Astrocyte (in vitro differentiated cells and primary cell): ENCODE results near the gene GZMM. TPM values are rescaled to one million over a fixed set of nuclear protein-coding genes. Genes with fewer than 3 reads are reported as not detected.
A peak's percentile ranks its signal among the peaks of the same experiment; 100 is the strongest.

Experiments
- DNase-seq: peaks from one replicate; pipeline ENCODE4 v3.0.0-alpha.2; 2010; ENCODE audit warnings: low read depth
- FAIRE-seq: peaks from 2 replicates; lab custom pipeline; 2011; peaks lifted over from hg19 to GRCh38; lab: Jason Lieb, UNC
- H2AFZ ChIP-seq: 2 replicates; pipeline ENCODE4 v1.6.0; 2012; ENCODE audit warnings: low read depth, low read length, inconsistent platforms
- H3K27ac ChIP-seq: 2 replicates; pipeline ENCODE4 v1.5.1; 2011; ENCODE audit warnings: low read depth, low read length, inconsistent platforms
- H3K27me3 ChIP-seq: 2 replicates; pipeline ENCODE4 v1.6.0; 2011; ENCODE audit warnings: low read length, inconsistent platforms; ENCODE audit not compliant: insufficient read depth
- H3K36me3 ChIP-seq: 2 replicates; pipeline ENCODE4 v1.5.1; 2011; ENCODE audit warnings: low read length, inconsistent platforms; ENCODE audit not compliant: insufficient read depth
- H3K4me1 ChIP-seq: 2 replicates; pipeline ENCODE4 v1.5.1; 2011; ENCODE audit warnings: low read length, inconsistent platforms; ENCODE audit not compliant: insufficient read depth
- H3K4me2 ChIP-seq: 2 replicates; pipeline ENCODE4 v1.6.0; 2012; ENCODE audit warnings: low read length, inconsistent platforms
- H3K4me3 ChIP-seq: 2 replicates; pipeline ENCODE4 v1.5.1; 2011; ENCODE audit warnings: low read depth, mild to moderate bottlenecking, low read length, inconsistent platforms; ENCODE audit not compliant: insufficient read depth
- H3K79me2 ChIP-seq: 2 replicates; pipeline ENCODE4 v1.6.0; 2012; ENCODE audit warnings: mild to moderate bottlenecking, low read length, inconsistent platforms; ENCODE audit not compliant: insufficient read depth
- H3K9ac ChIP-seq: 2 replicates; pipeline ENCODE4 v1.6.0; 2012; ENCODE audit warnings: mild to moderate bottlenecking, low read length, inconsistent platforms
- H3K9me3 ChIP-seq: 2 replicates; pipeline ENCODE4 v1.5.1; 2012; ENCODE audit warnings: low read depth, mild to moderate bottlenecking, low read length, inconsistent platforms; ENCODE audit not compliant: insufficient read depth
- H4K20me1 ChIP-seq: 2 replicates; pipeline ENCODE4 v1.6.0; 2012; ENCODE audit warnings: low read length, inconsistent platforms; ENCODE audit not compliant: insufficient read depth
- H3K27ac Mint-ChIP-seq: one replicate; pipeline ENCODE4 v1.8.0; 2021; ENCODE audit warnings: mild to moderate bottlenecking, mixed read lengths; ENCODE audit not compliant: unreplicated experiment
- H3K27me3 Mint-ChIP-seq: one replicate; pipeline ENCODE4 v1.8.0; 2021; ENCODE audit warnings: low read depth, mixed read lengths; ENCODE audit not compliant: unreplicated experiment
- H3K36me3 Mint-ChIP-seq: one replicate; pipeline ENCODE4 v1.8.0; 2021; ENCODE audit warnings: low read depth, mixed read lengths; ENCODE audit not compliant: unreplicated experiment
- H3K4me1 Mint-ChIP-seq: one replicate; pipeline ENCODE4 v1.8.0; 2021; ENCODE audit warnings: low read depth, mixed read lengths; ENCODE audit not compliant: unreplicated experiment
- H3K4me3 Mint-ChIP-seq: one replicate; pipeline ENCODE4 v1.8.0; 2021; ENCODE audit warnings: mild to moderate bottlenecking, moderate library complexity, mixed read lengths; ENCODE audit not compliant: unreplicated experiment
- H3K9me3 Mint-ChIP-seq: one replicate; pipeline ENCODE4 v1.8.0; 2021; ENCODE audit warnings: mild to moderate bottlenecking, mixed read lengths; ENCODE audit not compliant: unreplicated experiment
- CTCF ChIP-seq: IDR thresholded peaks from 2 replicates; pipeline ENCODE4 v1.5.1; 2011; ENCODE audit warnings: low read depth, mild to moderate bottlenecking, inconsistent platforms, low read length, moderate library complexity; ENCODE audit not compliant: insufficient read depth
- EZH2 ChIP-seq: IDR thresholded peaks from 2 replicates; pipeline ENCODE4 v1.6.1; 2012; ENCODE audit warnings: mild to moderate bottlenecking, low read length, inconsistent platforms; ENCODE audit not compliant: insufficient read depth
- total RNA-seq: library from RNA; stranded (reverse); gene quantifications from 2 replicates; pipeline ENCODE4 v1.2.1, GENCODE V29; 2021

GZMM gene
- total RNA-seq, 1 donor from 2014 or later: 0.70 TPM

GRCh38 chr19:589693-590395, 46.0 kb downstream of the GZMM start, which contains the start of gene HCN2:
Gene HCN2 (plus strand): TSS chr19:589881. CDS start chr19:589946, 65 bp downstream.
- Histone ChIP-seq H3K36me3 (no peaks in the 10 kb centered on the region), H3K4me3 (no peak within 1 kb of the TSS), H3K4me1 (peaks cover 27% of the 10 kb centered on the region), H3K4me2 (peak within 1 kb of the TSS; percentile 76), H3K27me3 (no peaks in the 10 kb centered on the region), H3K27ac (no peak within 1 kb of the TSS), H3K79me2 (no peaks in the 10 kb centered on the region), H3K9ac (no peak within 1 kb of the TSS), H2AFZ (no peak within 1 kb of the TSS), H4K20me1 (peaks cover 54% of the 10 kb centered on the region), H3K9me3 (no peaks in the 10 kb centered on the region)
- Mint-ChIP-seq H3K27me3 (peaks cover 26% of the 10 kb centered on the region), H3K4me3 (peak within 1 kb of the TSS; percentile 57), H3K4me1 (peaks cover 7% of the 10 kb centered on the region), H3K36me3 (no peaks in the 10 kb centered on the region), H3K9me3 (no peaks in the 10 kb centered on the region), H3K27ac (no peak within 1 kb of the TSS)
- FAIRE-seq (no peak), DNase-seq (no peak)
- TF ChIP-seq EZH2: no peak
- TF ChIP-seq CTCF: no peak

- Mint-ChIP-seq H3K36me3 (no peaks in the 10 kb centered on the region), H3K4me3 (no peak overlapping the region), H3K9me3 (no peaks in the 10 kb centered on the region), H3K27ac (no peak overlapping the region), H3K27me3 (peaks cover 28% of the 10 kb centered on the region), H3K4me1 (peaks cover 7% of the 10 kb centered on the region)
- Histone ChIP-seq H3K79me2 (no peaks in the 10 kb centered on the region), H3K4me3 (no peak overlapping the region), H3K9ac (no peak overlapping the region), H4K20me1 (peaks cover 55% of the 10 kb centered on the region), H3K27ac (no peak overlapping the region), H2AFZ (no peak overlapping the region), H3K9me3 (no peaks in the 10 kb centered on the region), H3K4me1 (peaks cover 27% of the 10 kb centered on the region), H3K27me3 (no peaks in the 10 kb centered on the region), H3K4me2 (peak overlapping the region; percentile 76), H3K36me3 (no peaks in the 10 kb centered on the region)
- TF ChIP-seq EZH2 (no peak), CTCF (no peak)
- DNase-seq: no peak
- no peak for FAIRE-seq
Observed at GRCh38 chr19:590396-590745, 46.5 kb downstream of the GZMM start.

GRCh38 chr19:590750-591098, 46.9 kb downstream of the GZMM start:
- Histone ChIP-seq H3K4me2 (peak overlapping the region; percentile 76), H3K4me1 (peaks cover 25% of the 10 kb centered on the region), H3K9me3 (no peaks in the 10 kb centered on the region), H3K27ac (no peak overlapping the region), H3K36me3 (no peaks in the 10 kb centered on the region), H2AFZ (no peak overlapping the region), H3K27me3 (no peaks in the 10 kb centered on the region), H3K9ac (no peak overlapping the region), H4K20me1 (peaks cover 55% of the 10 kb centered on the region), H3K4me3 (no peak overlapping the region), H3K79me2 (no peaks in the 10 kb centered on the region)
- Mint-ChIP-seq H3K36me3 (no peaks in the 10 kb centered on the region), H3K27me3 (peaks cover 29% of the 10 kb centered on the region), H3K4me1 (peaks cover 6% of the 10 kb centered on the region), H3K4me3 (no peak overlapping the region), H3K9me3 (no peaks in the 10 kb centered on the region), H3K27ac (no peak overlapping the region)
- no peak for DNase-seq
- no peak for FAIRE-seq
- no peak for TF ChIP-seq EZH2
- no peak for TF ChIP-seq CTCF
